HCEC 1CT (cell line): ENCODE measurements around the gene EHMT1.
"Not testable (repeated sequence)": the region's sequence is repeated elsewhere in the genome, so short reads cannot be mapped to it uniquely, and the experiment has no call there.

ENCODE experiments used
- DNase-seq: peaks from one replicate; pipeline ENCODE4 v3.0.0-alpha.2; 2017

The EHMT1 gene

GRCh38 chr9:137764171-137764671 is 145.4 kb downstream of the EHMT1 start:
- no peak for DNase-seq

- DNase-seq = no peak
Observed at GRCh38 chr9:137764981-137765380, 146.2 kb downstream of the EHMT1 start.

- DNase-seq = no peak
Observed at GRCh38 chr9:137765536-137765935, 146.7 kb downstream of the EHMT1 start.

GRCh38 chr9:137771580-137771979 is 152.8 kb downstream of the EHMT1 start:
- DNase-seq = no peak

GRCh38 chr9:137772281-137772873 is 153.6 kb downstream of the EHMT1 start:
- no peak for DNase-seq

- no peak for DNase-seq
Observed at GRCh38 chr9:137774775-137775386, 156.1 kb downstream of the EHMT1 start.

GRCh38 chr9:137776306-137776995 is 157.6 kb downstream of the EHMT1 start:
- no peak for DNase-seq

- DNase-seq = no peak
Observed at GRCh38 chr9:137777761-137778160, 159.0 kb downstream of the EHMT1 start.

- no peak for DNase-seq
Observed at GRCh38 chr9:137778336-137778735, 159.5 kb downstream of the EHMT1 start.

DNA sequence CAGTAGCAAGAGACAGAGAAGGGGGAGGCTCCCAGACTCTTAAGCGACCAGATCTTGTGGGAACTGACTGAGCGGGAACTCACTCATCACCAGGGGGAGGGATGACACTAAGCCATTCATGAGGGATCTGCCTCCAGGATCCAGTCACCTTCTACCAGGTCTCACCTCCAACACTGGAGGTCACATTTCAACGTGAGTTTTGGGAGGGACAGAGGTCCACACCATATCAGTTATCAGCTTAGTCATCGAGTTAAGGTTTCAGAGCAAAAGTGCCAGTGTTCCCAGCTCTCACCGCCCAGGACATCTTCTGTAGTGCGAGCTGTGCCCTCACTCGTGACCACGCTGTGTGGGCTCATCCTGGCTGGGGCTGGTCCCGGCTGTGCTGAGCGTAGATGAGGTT is 160.1 kb downstream of the EHMT1 start:
- DNase-seq = no peak

DNA sequence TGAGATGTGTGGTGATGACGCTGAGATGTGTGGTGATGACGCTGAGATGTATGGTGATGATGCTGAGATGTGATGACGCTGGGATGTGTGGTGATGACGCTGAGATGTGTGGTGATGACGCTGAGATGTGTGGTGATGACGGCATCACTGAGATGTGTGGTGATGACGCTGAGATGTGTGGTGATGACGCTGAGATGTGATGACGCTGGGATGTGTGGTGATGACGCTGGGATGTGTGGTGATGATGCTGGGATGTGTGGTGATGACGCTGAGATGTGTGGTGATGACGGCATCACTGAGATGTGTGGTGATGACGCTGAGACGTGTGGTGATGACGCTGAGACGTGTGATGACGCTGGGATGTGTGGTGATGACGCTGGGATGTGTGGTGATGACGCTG is 161.2 kb downstream of the EHMT1 start:
- DNase-seq = not testable (repeated sequence)

DNA sequence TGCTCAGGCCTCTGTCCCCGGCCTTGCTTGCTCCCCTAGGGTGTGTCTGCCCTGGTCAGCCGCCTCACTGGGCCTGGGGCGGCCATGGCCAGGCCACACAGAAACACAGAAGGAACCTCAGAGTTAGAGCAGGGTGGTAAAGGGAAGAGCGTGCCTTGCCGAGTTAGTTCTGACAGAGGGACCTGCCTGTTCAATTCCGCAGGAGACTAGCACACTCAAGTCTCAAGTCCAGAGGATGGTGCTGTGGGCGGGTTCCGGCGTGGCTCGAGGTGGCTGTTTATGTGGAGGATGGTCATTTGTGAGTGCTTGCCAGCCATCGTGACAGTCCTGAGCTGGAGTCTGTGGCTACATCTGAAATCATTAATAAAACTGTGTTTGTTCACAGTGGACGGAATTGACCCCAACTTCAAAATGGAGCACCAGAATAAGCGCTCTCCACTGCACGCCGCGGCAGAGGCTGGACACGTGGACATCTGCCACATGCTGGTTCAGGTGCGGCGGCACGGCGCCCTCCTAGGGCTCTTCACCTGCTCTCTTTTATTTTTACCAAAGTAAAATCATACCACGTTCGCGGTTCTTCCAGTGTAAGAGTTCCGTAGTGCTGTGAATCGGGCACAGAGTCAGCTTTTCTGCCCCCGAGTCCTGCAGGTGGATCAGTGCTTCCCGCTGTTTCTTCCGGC is 163.2 kb downstream of the EHMT1 start:
- no peak for DNase-seq

DNA sequence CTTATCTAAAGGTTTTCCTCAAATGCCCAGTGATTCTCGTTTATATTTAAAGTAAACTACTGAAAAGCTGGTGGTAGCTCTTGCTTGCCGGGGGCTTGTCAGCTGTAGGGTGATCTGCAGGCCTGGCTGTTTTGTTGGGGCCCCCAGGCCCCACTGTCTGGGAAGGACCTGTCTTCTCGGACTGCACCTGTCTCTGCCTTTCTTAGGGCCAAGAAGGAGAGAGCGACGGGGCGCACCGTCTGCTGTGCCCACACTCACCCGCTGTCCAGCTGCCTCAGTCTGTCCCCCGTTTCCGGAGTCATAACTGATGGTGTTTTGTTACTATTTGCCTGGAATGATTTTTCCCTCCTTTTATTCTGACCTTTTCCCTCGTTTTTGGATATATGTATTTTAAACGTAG is 164.7 kb downstream of the EHMT1 start:
- DNase-seq = no peak

- DNase-seq = no peak
Observed at GRCh38 chr9:137784046-137784445, 165.2 kb downstream of the EHMT1 start.

DNA sequence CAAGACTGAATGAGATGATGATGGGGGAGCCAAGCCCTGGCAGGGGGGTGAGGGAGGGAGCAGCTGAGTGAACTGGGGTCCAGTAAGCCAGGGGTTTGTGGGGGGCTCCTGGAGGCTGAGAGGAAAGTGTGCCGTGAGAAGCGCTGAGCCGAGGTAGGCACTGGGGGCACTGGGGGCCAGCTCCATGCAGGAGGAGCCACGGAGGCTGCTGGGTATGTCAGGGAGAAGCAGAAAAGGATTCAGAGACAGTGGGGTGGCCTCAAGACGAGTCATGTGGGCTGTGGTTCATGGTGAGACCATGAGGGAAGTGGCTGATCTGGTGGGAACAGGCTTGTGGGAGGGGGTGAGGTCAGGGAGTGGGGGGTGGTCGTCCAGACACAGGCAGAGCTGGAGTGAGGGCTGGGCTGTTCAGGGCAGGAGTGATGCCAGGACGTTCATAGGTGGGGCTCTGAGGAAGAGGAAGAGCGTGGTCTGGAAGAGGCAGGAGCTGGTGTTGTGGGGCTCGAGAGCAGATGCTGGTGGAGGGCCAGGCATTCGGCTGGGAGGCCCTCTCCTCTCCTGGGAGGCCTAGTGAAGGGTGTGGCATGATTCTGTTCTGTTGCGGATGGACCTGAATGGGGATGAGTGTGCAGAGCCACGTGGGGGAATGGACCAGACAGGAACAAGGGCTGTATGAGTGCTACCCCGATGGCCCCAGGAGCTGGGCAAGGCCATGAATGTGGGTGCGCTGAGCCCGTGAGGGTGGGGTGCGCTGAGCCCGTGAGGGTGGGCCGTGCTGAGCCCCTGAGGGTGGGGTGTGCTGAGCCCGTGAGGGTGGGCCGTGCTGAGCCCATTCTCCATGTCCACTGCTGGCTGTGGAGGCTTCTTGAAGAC is 166.1 kb downstream of the EHMT1 start:
- no peak for DNase-seq

DNA sequence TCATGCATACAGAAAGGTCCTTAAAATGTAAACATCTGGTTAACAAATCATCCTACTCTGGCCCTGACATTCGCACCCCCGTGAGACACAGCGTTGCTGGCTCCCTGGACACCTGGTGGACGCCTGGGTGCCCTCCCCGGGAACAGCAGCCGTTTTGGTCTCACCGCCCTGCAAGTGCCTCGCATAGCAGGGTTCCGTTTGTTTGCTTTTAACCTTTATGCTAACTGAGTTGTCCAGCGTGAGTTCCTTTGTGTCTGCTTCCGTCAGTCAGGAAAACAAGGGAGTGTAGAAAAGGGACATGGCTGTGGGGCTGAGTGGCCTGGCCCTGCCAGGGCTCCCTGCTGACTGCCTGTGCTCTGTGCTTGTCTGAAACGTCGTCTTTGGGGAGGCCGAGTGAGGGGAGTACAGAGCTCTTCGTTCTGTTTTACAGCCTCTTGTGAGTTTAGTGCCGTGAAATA is 166.9 kb downstream of the EHMT1 start:
- DNase-seq = no peak

- DNase-seq = no peak
Observed at GRCh38 chr9:137786511-137786920, 167.7 kb downstream of the EHMT1 start.

GRCh38 chr9:137787381-137787780 is 168.6 kb downstream of the EHMT1 start:
- no peak for DNase-seq

DNA sequence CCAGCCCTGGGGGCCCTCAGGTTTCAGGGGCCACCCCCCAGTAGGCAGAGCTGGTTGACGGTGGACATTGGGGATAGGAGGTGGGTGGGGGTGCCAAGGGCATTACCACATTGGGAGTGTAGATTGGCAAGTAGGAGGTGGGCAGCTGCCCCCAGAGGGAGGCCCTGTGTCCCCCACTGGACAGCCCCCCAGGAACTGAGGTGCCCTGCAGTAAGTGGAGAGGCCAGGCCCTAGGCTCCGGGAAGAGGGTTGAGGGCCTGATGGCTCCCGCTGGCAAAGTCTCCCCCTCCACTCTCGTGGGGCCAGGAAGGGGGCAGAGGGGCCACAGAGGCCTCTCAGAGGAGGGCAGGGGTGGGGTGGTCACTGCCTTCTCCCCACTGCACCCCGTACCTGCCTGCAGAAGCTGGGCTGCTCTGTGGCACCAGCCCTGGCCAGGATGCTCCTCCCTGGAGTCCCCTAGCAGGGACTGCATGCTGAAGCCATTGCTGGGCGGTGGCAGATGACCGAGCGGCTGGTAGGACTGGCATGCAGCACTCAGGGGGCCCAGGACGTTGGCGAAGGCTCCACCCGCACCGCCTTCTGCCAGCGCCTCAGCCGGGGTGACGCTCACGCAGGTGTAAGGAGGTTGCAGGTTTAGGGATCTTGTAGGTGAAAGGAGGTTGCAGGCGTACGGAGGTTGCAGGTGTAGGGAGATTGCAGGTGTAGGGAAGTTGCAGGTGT is 169.1 kb downstream of the EHMT1 start:
- DNase-seq = no peak

DNA sequence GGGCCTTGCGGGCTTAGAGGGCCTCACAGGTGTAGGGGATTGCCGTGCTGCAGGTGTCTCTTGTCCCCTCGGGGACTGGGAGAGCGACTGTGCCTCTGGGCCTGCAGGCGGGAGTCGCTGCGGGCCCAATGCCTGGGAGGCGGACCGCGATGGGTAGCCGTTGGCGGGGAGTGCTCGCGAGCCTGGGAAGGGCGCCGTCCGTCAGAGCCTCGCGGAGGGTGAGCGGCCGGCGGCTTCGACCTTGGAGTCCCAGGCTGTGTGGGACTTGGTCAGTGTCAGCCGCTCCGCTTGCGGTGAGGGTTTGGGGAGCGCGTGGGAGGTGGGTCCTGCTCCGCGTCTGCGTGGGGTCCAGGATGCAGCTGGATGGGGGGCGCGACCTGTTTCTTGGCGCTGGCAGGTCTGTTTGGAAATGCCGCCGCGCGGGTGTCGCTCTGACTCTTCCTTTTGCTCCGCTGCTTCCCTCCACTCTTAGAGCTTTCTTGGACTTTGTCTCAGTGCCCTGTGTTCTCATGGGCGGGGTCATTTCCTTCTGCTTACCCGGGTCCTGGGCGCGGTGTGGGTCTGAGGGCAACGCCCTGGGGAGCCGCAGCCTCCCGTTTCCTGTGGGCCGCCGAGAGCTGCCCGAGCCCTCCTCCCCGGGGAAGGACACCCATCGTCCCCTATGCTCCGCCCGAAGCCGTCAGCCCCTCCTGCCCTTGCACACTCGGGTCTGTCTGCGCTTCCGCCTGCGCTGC is 169.9 kb downstream of the EHMT1 start:
- no peak for DNase-seq

DNA sequence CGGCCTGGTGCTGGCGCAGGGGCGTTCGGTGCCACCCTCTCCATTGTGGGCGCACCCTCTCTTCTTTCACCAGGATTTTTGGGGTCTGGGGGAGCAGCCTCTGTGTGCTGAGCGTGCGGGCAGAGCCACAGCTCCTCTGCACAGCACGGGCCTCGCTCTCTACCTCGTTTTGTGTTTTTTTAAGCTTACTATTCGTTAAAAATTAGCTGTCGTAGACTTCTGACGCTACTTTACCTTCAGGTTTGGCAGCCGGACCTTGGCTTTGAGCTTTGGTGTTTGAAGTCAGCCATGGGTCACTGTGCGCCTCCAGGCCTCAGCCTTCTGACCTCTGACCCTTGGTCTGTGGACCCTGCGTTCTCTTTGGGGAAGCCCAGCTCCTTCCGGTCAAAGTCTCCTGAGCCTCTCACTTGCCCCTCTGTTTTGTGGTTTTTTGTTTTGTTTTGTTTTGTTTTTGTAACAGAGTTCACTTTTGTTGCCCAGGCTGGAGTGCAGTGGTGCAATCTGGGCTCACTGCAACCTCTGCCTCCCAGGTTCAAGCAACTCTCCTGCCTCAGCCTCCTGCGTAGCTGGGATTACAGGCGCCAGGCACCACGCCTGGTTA is 170.6 kb downstream of the EHMT1 start:
- no peak for DNase-seq
